Transverse colon (tissue), 4 donors: ENCODE data around the gene AP1S1. TPM values are rescaled to one million over a fixed set of nuclear protein-coding genes. Genes with fewer than 3 reads are reported as not detected.
A peak's percentile ranks its signal among the peaks of the same experiment; 100 is the strongest.

ENCODE experiments used
- DNase-seq: peaks from one replicate; pipeline ENCODE4 v3.0.0-alpha.2; 2019
- H3K27ac ChIP-seq, 4 donors: fragments of 200-600 bp; sonication (generic); 2 replicates each; pipeline ENCODE4 v1.5.1; 2016 to 2018; ENCODE audit warnings: inconsistent platforms in 4 of 4
- H3K27me3 ChIP-seq: fragments of 200-600 bp; sonication (generic); 2 replicates; pipeline ENCODE4 v1.5.1; 2017; ENCODE audit warnings: inconsistent platforms
- H3K36me3 ChIP-seq, 4 donors: fragments of 200-600 bp; sonication (generic); 2 replicates each; pipeline ENCODE4 v1.5.1; 2017 to 2019; ENCODE audit warnings: inconsistent platforms in 4 of 4
- H3K4me1 ChIP-seq, 4 donors: fragments of 200-600 bp; sonication (generic); 2 replicates each; pipeline ENCODE4 v1.5.1; 2017 to 2020; ENCODE audit warnings: inconsistent platforms in 4 of 4
- H3K4me3 ChIP-seq, 4 donors: fragments of 200-600 bp; sonication (generic); 1 replicate in 1 of 4; 2 replicates in 3 of 4; pipeline versions ENCODE4 v1.5.1 to v1.6.1; 2017 to 2019; ENCODE audit warnings: inconsistent platforms in 4 of 4
- H3K9me3 ChIP-seq, 2 donors: fragments of 200-600 bp; sonication (generic); 2 replicates each; pipeline ENCODE4 v1.5.1; 2017 to 2019; ENCODE audit warnings: inconsistent platforms in 2 of 2
- CTCF ChIP-seq, 5 experiments: fragments of 200-600 bp in 3 of 5; fragments of 450-650 bp in 2 of 5; sonication (generic) in 3 of 5; IDR thresholded peaks; 1 replicate in 2 of 5; 2 replicates in 3 of 5; pipeline ENCODE4 v1.5.1; 2016 to 2017; ENCODE audit warnings: antibody characterized with exemption in 5 of 5, inconsistent platforms in 3 of 5, mild to moderate bottlenecking in 2 of 5, moderate library complexity in 1 of 5
- EP300 ChIP-seq: sonication (generic); formaldehyde crosslinking; IDR thresholded peaks from one replicate; pipeline ENCODE4 v1.6.1; 2017; ENCODE audit warnings: antibody characterized with exemption, low read depth
- POLR2A ChIP-seq: fragments of 450-650 bp; IDR thresholded peaks from one replicate; pipeline ENCODE4 v1.6.1; 2016; ENCODE audit warnings: antibody characterized with exemption, mild to moderate bottlenecking, moderate library complexity
- POLR2AphosphoS5 ChIP-seq, 3 donors: sonication (generic); formaldehyde crosslinking; IDR thresholded peaks; one replicate each; pipeline ENCODE4 v1.6.1; 2016; ENCODE audit warnings: antibody characterized with exemption in 3 of 3
- WGBS, 2 donors: methylation state at CpG; one replicate each; pipeline ENCODE4 v1.1.5; 2018; ENCODE audit warnings: low coverage in 1 of 2; 5-methylcytosine and 5-hydroxymethylcytosine counted together
- in situ Hi-C, 4 donors: fragments of 200-750 bp; cut with MboI; loops; one replicate each; pipeline versions ENCODE4 v1.15.0 to v1.15.1; 2017; ENCODE audit warnings: low sequenced_read_pairs in 3 of 4, low pct_ligation_motif_present in 1 of 4, low pct_unique_long_range_greater_than_20kb in 1 of 4
- intact Hi-C: fragments of 100-400 bp; cut with DNase I; formaldehyde crosslinking; loops from one replicate; pipeline ENCODE4 v1.15.1; 2023; ENCODE audit warnings: low total_unique reads
- total RNA-seq, 4 donors: library from RNA; depleted of rRNA; stranded (reverse); fragments of >200 nt; gene quantifications; one replicate each; pipeline ENCODE4 v1.1.0, GENCODE V29; 2016

Gene AP1S1
- total RNA-seq, 4 donors from 2014 or later, result 18.3 to 87.3 (median 54.0) TPM

GRCh38 chr7:101133621-101134398 is 20.5 kb upstream of the AP1S1 start:
- no peak for DNase-seq
- in situ Hi-C loops, result loop anchor here in 1 of 4 donors (25.0 kb wide), 1 partner anchor 153 kb away; no protein-coding TSS in a partner anchor
- WGBS, 2 donors, result 65 to 80% methylated on average over 8 to 15 of the region's 15 CpGs
- H3K27me3 ChIP-seq, result no peaks in the 10 kb centered on the region
- TF ChIP-seq POLR2AphosphoS5 (IDR thresholded peaks at IDR 0.05) (no peak), POLR2A (no peak), EP300 (no peak), CTCF (IDR thresholded peaks at IDR 0.05) (no peak)
- H3K27ac ChIP-seq, result no peak overlapping the region
- no peaks in the 10 kb centered on the region for H3K9me3 ChIP-seq
- no peak overlapping the region for H3K4me3 ChIP-seq
- no peaks in the 10 kb centered on the region for H3K36me3 ChIP-seq
- intact Hi-C loops, result no loop called here
- peaks cover 0 to 17% (median 8%) of the 10 kb centered on the region in 4 donors for H3K4me1 ChIP-seq

- no peak for DNase-seq
- Histone ChIP-seq H3K36me3 (no peaks in the 10 kb centered on the region), H3K9me3 (no peaks in the 10 kb centered on the region), H3K27me3 (no peaks in the 10 kb centered on the region), H3K4me3 (no peak overlapping the region), H3K27ac (no peak overlapping the region), H3K4me1 (peaks cover 0 to 19% (median 8%) of the 10 kb centered on the region in 4 donors)
- intact Hi-C loops, result no loop called here
- in situ Hi-C loops, result loop anchor here in 1 of 4 donors (25.0 kb wide), 1 partner anchor 153 kb away; no protein-coding TSS in a partner anchor
- TF ChIP-seq POLR2AphosphoS5 (IDR thresholded peaks at IDR 0.05) (no peak), EP300 (no peak), CTCF (IDR thresholded peaks at IDR 0.05) (no peak), POLR2A (no peak)
- 75 to 86% methylated on average over 6 of the region's 6 CpGs for WGBS, 2 donors
Measured at GRCh38 chr7:101134399-101134980, 19.8 kb upstream of the AP1S1 start.

- peaks cover 4% of the 10 kb centered on the region for H3K27me3 ChIP-seq
- in situ Hi-C loops (loop anchor here in 2 of 4 donors (5.0 to 25.0 kb wide), 2 partner anchors 40 to 150 kb away; no protein-coding TSS in a partner anchor), intact Hi-C loops (no loop called here)
- H3K27ac ChIP-seq, result peak overlapping the region; percentile 37 to 54 (median 48)
- no peak for TF ChIP-seq EP300
- TF ChIP-seq CTCF (IDR thresholded peaks at IDR 0.05), result no peak
- TF ChIP-seq POLR2A, result no peak
- TF ChIP-seq POLR2AphosphoS5 (IDR thresholded peaks at IDR 0.05), result no peak
- DNase-seq, result no peak
- no peaks in the 10 kb centered on the region for H3K9me3 ChIP-seq
- H3K4me1 ChIP-seq, result peaks cover 0 to 19% (median 8%) of the 10 kb centered on the region in 4 donors
- WGBS, 2 donors, result 0 to 68% methylated on average over 1 to 9 of the region's 9 CpGs
- no peaks in the 10 kb centered on the region for H3K36me3 ChIP-seq
- H3K4me3 ChIP-seq, result no peak overlapping the region
Measured at GRCh38 chr7:101137651-101138212, 16.5 kb upstream of the AP1S1 start.

GRCh38 chr7:101138213-101138870 is 15.9 kb upstream of the AP1S1 start:
- intact Hi-C loops, result no loop called here
- peaks cover 0 to 19% (median 8%) of the 10 kb centered on the region in 4 donors for H3K4me1 ChIP-seq
- TF ChIP-seq CTCF (IDR thresholded peaks at IDR 0.05) (peak; percentile 69 to 92 (median 78)), POLR2AphosphoS5 (IDR thresholded peaks at IDR 0.05) (peak; percentile 47 to 70 (median 57)), EP300 (no peak)
- no peaks in the 10 kb centered on the region for H3K9me3 ChIP-seq
- peak overlapping the region; percentile 37 to 54 (median 48) for H3K27ac ChIP-seq
- H3K36me3 ChIP-seq, result no peaks in the 10 kb centered on the region
- in situ Hi-C loops, result loop anchor here in 2 of 4 donors (5.0 to 25.0 kb wide), 2 partner anchors 41 to 149 kb away; no protein-coding TSS in a partner anchor
- peak; percentile 80 for DNase-seq
- H3K4me3 ChIP-seq, result peak overlapping the region in 1 of 4 donors; percentile 7
- WGBS, 2 donors, result 5 to 8% methylated on average over 5 to 16 of the region's 16 CpGs
- peaks cover 7% of the 10 kb centered on the region for H3K27me3 ChIP-seq
